ENCODE results near the gene ZP4.

The ZP4 gene

DNA sequence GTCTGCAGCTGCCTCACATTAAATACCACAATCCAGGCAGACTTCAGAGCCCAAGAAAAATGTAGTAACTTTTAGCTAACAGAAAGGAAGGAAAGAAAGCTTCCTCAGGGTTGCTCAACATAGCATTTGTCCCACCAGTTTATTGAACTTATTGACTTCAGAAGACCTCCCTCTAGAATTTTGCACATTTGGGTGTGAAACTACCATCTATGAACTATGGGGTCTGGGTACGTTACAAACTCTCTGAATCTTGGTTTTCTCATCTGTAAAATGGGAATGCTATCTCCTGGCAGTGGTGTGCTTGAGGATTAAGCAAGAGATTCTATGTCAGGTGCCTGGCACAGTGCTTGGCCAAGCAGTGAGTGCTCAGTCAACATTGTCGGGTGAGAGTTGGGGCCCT is at the start of gene ZP4:
Gene ZP4 (minus strand): TSS at position 101 of the 400 bp plus-strand sequence. CDS start 287 bp downstream, outside the sequence.
- DNase-seq, result no peak

DNA sequence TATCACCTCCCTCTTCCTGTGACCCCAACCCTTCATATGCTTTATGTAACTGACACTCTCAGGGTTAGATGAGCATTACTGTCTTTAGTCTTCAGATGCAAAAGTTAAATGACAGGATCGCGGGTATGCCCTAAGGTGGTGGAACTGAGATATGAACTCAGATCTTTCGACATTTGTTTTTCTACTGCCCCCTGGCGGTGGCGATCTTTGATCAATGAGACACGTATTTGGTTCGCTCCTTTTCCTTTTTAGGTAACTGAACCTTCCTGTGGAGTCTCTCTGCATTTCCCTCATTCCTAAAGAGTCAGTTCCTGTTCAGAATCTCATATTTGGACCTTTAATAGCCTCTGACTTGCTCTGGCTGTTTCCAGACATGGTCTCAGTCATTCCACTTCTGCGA is 47.8 kb upstream of the ZP4 start:
- no peak for DNase-seq

DNA sequence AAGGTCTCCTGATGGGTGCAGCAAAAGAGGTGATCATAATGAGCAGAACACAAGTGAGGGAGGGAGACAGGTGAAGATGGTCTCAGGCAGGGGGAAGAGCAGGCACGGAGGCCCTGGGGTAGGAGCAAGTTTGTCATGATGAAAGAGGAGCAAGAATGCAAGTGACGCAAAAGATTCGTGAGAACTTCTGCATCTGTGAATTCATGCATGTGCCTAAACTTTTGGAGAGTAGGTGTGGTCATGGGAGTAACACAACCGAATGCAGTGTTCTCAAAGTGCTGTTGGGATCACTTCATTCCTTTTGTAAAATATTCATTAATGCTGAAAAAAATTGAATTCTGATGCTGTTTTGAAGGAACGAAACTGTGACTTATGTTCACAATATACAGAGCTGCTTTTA is 47.3 kb upstream of the ZP4 start:
- no peak for DNase-seq

- DNase-seq, result no peak
Measured at GRCh38 chr1:237932816-237933215, 42.1 kb upstream of the ZP4 start.

GRCh38 chr1:237931581-237931980 is 40.9 kb upstream of the ZP4 start:
- DNase-seq, result peak; percentile 2

DNA sequence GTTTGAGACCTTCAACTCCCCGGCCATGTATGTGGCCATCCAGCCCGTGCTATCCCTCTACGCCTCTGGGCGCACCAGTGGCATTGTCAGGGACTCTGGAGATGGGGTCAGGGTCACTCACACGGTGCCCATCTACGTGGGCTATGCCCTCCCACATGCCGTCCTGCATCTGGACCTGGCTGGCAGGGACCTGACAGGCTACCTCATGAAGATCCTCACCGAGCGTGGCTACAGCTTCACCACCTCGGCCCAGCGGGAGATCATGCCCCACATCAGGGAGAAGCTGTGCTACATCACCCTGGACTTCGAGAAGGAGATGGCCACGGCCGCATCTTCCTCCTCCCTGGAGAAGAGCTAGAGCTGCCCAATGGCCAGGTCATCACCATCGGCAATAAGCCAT is 36.5 kb upstream of the ZP4 start:
- no peak for DNase-seq

DNA sequence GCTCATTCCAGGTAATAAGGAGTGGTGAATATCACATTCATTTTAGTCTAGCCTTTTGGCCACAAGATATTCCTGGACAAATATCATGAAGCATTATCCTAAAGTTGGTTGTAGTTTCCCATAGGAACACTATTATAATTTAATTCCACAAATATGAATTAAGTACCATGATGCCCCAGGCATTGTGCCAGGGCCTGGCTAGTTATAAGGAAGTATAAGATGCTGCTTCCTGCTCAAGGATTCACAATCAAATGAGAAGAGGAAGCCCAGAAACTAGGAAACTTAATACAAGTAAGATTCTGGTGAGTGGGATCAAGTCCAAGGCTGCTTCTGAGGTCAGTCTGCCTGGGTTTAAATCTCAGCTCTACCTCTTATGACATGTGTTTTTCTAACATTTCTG is 30.6 kb upstream of the ZP4 start:
- no peak for DNase-seq

GRCh38 chr1:237913345-237913744 is 22.6 kb upstream of the ZP4 start:
- no peak for DNase-seq

DNA sequence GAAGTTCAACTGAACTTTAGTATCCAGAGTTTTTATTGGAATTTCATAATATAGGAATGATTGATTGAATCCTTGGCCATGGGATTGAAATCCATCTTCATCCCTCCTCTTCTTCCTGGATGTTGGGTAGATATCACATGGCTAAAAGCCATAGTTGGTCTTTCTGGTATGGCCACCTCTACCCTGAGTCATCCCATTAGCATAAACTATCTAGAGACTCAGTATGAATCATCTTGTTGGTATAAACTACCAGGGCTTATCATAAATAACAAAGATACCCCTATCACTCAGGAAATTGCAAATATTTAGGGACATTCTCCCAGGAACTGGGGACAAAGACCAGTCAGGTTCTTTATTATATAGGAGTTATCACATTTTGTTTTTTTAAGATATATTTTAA is 21.2 kb upstream of the ZP4 start:
- DNase-seq, result no peak

DNA sequence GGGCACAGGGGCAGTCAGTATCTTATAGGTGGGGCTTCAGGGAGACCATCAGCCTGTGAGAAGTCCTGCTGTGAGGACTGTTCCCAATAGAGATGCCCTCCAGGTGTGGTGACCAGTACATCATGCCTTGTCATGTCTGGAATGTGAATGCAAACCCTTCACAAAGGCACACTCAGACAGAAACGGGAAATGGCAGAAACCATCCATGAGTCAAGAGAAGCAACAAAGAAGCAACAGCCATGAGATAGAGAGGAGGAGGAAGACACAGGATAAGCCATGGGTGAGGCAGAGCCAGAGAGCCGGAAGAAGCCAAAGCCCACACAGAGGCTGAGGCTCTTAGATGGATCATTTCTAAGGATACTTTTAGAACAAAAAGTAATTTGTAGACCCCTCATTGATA is 20.1 kb upstream of the ZP4 start:
- DNase-seq, result no peak

- DNase-seq, result no peak
Measured at GRCh38 chr1:237903961-237904360, 13.2 kb upstream of the ZP4 start.

DNA sequence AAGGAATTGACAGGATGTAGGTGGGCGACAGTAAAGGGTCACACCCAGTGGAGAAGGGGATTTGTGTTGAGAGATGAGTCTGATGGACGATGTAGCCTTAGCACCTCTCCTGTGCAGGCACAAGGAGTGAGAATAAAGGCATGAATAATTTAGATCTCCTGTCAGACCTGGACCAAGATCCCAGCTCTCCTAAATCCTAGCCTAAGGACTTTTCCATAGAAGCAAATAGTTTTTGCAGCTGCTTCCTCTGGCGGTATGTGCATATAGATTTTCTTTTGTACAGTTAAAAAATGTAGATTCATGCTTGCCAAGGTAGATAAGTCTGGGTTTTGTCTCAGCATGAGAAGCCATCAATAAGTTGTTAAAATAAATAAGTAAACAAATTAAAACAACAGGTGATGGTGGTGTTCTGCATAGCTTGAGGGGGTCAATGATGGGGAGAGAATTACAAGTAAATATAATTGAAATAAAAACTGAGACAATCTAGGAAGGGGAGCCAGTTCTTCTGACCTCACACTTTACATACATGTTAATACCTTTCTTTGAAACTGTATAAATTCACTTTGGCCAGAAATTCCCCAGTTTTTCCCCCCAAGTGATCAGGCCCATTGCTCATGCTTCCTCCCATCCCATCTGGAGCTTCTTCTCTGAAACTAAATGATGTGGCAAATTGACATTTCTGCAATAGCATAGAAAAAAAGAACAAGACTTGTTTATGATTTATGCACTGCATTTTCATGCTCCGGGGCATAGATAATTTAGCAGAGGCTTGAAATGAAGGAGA is 12.4 kb upstream of the ZP4 start:
- DNase-seq, result no peak

- no peak for DNase-seq
Measured at GRCh38 chr1:237901299-237901934, 10.7 kb upstream of the ZP4 start.

DNA sequence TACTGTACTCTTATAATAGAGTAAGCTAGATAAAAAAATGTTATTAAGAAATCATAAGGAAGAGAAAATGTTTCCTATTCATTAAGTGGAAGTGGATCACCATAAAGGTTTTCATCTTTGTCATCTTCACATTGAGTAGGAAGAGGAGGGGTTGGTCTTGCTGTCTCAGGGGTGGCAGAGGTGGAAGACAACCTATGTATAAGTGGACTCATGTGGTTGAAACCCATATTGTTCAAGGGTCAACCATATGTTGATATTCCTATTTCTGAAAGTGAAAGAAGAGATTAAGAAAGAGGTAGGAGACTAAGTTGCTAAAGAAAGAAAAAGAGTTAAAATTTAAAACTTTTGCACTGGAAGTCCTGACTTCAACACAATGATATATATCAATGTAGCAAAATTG is 4.9 kb upstream of the ZP4 start:
- no peak for DNase-seq

- no peak for DNase-seq
Measured at GRCh38 chr1:237894131-237894530, 3.4 kb upstream of the ZP4 start.

- DNase-seq, result no peak
Measured at GRCh38 chr1:237891979-237892378, 1.3 kb upstream of the ZP4 start.

GRCh38 chr1:237891266-237891665 is 544 bp upstream of the ZP4 start:
- DNase-seq, result no peak

DNA sequence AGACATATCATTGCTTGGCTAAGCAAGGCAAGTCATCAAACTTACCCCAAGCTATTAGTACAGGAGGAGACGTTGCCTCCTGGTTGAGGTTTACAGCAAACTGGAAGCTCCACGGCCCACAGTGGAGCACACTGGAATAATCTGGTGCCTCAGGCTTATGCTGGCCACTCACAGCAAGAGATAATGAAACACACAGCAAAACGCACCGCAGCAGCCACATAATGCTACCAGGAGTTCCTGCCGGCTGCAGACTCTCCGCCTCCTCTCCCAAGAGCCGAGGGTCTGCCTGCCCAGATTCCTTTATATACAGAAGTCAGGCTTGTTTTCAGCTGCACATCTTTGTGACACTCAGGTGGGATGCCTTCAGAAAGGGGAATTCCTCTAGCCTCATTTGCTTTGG is 306 bp downstream of the ZP4 start:
- no peak for DNase-seq

DNA sequence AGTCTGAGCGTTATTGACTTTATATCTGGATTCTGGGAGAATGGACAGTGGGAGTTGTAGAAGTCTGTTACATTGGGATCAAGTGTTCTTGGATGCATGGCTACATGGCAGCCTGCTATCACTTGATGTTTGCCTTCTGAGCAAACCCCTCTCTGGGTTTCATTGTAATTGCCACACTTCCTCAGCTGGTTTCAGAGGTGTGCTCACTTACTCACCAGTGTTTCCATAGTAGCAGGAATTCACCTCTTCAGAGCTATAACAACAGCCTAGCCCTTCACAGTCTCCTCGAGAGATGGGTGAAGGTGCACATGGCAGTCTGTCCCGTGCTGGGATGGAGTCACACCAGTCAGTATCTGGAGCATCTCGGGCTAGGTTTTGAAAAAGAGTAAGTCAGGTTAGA is 2.6 kb downstream of the ZP4 start:
- DNase-seq, result no peak

- no peak for DNase-seq
Measured at GRCh38 chr1:237887542-237887941, 3.2 kb downstream of the ZP4 start.

DNA sequence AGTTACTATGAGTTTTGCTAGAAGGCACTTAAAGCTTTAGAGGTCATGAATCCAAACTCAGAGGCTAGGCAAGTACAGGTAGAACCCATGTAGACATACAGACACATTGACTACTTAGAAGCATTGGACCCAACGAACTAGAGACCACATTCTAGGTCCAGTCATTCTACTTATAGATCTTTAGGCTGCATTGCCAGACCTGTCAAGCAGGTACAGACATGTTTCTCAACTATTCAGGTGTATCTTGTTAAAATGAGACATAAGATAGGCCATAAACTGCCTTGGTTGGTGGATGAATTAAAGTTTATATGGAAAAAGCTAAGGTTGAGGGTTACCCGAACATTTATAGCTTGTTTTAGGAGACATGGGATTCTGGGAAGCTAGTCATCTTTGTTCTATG is 6.5 kb downstream of the ZP4 start:
- no peak for DNase-seq

DNA sequence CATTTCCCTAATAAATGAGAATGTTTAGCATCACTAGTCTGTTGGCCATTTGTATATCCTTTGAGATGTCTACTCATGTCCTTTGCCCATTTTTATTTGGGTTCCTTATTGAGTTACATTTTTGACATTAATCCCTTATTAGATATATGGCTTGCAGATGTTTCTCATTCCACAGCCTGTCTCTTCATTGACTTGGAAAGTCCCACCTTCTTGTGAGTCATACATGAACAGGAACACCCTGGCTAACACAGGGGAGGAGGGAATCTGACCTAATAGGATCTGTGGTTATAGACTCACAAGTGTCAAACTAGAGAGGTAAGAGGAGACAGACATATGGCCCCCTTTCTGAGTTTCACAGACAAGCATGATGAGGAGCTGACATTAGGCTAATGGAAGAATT is 11.5 kb downstream of the ZP4 start:
- no peak for DNase-seq

- no peak for DNase-seq
Measured at GRCh38 chr1:237878406-237878805, 12.3 kb downstream of the ZP4 start.

GRCh38 chr1:237877631-237878030 is 13.1 kb downstream of the ZP4 start:
- no peak for DNase-seq

DNA sequence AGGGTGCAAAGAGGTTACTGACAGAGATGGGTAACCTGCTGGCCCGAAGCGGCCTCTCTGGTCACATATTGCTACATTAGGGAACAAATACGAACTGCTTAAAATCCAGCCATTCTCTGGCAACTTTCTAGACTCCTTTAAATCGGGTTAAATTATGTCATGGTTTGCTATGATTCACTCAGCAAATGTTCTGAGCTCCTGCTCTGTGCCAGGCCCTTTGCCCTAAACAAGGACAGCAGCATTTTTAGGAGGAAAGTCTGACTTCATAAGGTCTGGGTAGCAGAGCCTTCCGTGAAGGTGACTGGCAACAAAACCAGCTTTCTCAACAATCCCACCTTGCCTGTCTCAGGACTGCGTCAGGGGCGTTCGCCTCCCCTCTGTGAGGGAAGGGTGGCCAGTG is 15.4 kb downstream of the ZP4 start:
- DNase-seq, result no peak
